Activated T-helper 2 cell treated with anti-CD3 and anti-CD28 coated beads, Interferon-gamma antibody, Interleukin-2, Interleukin-4, amounts not matched to agents 10 μg/mL and 5 μg/mL and 100 μg/mL, durations not matched to agents 14 hours and 24 hours and 36 hours (primary cell): Measurements from ENCODE around the gene E4F1. TPM values are rescaled to one million over a fixed set of nuclear protein-coding genes. Genes with fewer than 3 reads are reported as not detected.

ENCODE experiments used
- DNase-seq: peaks from one replicate; pipeline ENCODE4 v3.0.0; 2021; ENCODE audit warnings: low spot score
- H3K27ac Mint-ChIP-seq: one replicate; pipeline ENCODE4 v1.8.0; 2021; ENCODE audit warnings: mixed read lengths
- H3K27me3 Mint-ChIP-seq: one replicate; pipeline ENCODE4 v1.8.0; 2021; ENCODE audit warnings: low read depth, mixed read lengths
- H3K36me3 Mint-ChIP-seq: one replicate; pipeline ENCODE4 v1.8.0; 2021; ENCODE audit warnings: low read depth, mixed read lengths
- H3K4me1 Mint-ChIP-seq: one replicate; pipeline ENCODE4 v1.8.0; 2021; ENCODE audit warnings: low read depth, mixed read lengths
- H3K4me3 Mint-ChIP-seq: one replicate; pipeline ENCODE4 v1.8.0; 2021; ENCODE audit warnings: low read depth, mild to moderate bottlenecking, moderate library complexity, mixed read lengths
- H3K9me3 Mint-ChIP-seq: one replicate; pipeline ENCODE4 v1.8.0; 2021; ENCODE audit warnings: mixed read lengths
- intact Hi-C: fragments of 100-400 bp; cut with micrococcal nuclease; formaldehyde crosslinking; loops from one replicate; pipeline ENCODE4 v1.15.1; 2023
- total RNA-seq: library from RNA; stranded (reverse); gene quantifications from 2 replicates; pipeline ENCODE4 v1.2.3, GENCODE V29; 2022

The E4F1 gene
- total RNA-seq, 1 donor from 2014 or later = 29.3 TPM

- no peak for DNase-seq
Measured at GRCh38 chr16:2270588-2271470, 47.4 kb downstream of the E4F1 start.

GRCh38 chr16:2271848-2272461 is 48.6 kb downstream of the E4F1 start:
- no peak overlapping the region for H3K27ac Mint-ChIP-seq
- no peaks in the 10 kb centered on the region for H3K9me3 Mint-ChIP-seq
- DNase-seq = no peak
- peaks cover 9% of the 10 kb centered on the region for H3K4me1 Mint-ChIP-seq
- intact Hi-C loops = no loop called here
- no peaks in the 10 kb centered on the region for H3K27me3 Mint-ChIP-seq
- peaks cover 8% of the 10 kb centered on the region for H3K36me3 Mint-ChIP-seq
- H3K4me3 Mint-ChIP-seq = no peak overlapping the region

More at GRCh38 chr16:2270588-2271470, 47.4 kb downstream of the E4F1 start:
- Mint-ChIP-seq H3K27ac (no peak overlapping the region), H3K27me3 (no peaks in the 10 kb centered on the region), H3K4me3 (no peak overlapping the region), H3K4me1 (peaks cover 19% of the 10 kb centered on the region), H3K36me3 (peaks cover 19% of the 10 kb centered on the region), H3K9me3 (no peaks in the 10 kb centered on the region)
- intact Hi-C loops = no loop called here

- Mint-ChIP-seq H3K4me1 (peaks cover 8% of the 10 kb centered on the region), H3K4me3 (no peak overlapping the region), H3K27ac (no peak overlapping the region), H3K36me3 (no peaks in the 10 kb centered on the region), H3K9me3 (no peaks in the 10 kb centered on the region), H3K27me3 (no peaks in the 10 kb centered on the region)
- intact Hi-C loops = no loop called here
- DNase-seq = no peak
Measured at GRCh38 chr16:2273484-2273883, 50.1 kb downstream of the E4F1 start.

GRCh38 chr16:2273931-2274330 is 50.5 kb downstream of the E4F1 start:
- Mint-ChIP-seq H3K4me3 (no peak overlapping the region), H3K36me3 (no peaks in the 10 kb centered on the region), H3K27ac (no peak overlapping the region), H3K4me1 (peaks cover 8% of the 10 kb centered on the region), H3K27me3 (no peaks in the 10 kb centered on the region), H3K9me3 (no peaks in the 10 kb centered on the region)
- no peak for DNase-seq
- intact Hi-C loops = no loop called here

GRCh38 chr16:2275476-2276367 is 52.3 kb downstream of the E4F1 start:
- no peaks in the 10 kb centered on the region for H3K36me3 Mint-ChIP-seq
- no peaks in the 10 kb centered on the region for H3K4me1 Mint-ChIP-seq
- no peak overlapping the region for H3K27ac Mint-ChIP-seq
- H3K27me3 Mint-ChIP-seq = no peaks in the 10 kb centered on the region
- intact Hi-C loops = no loop called here
- no peak for DNase-seq
- H3K4me3 Mint-ChIP-seq = no peak overlapping the region
- no peaks in the 10 kb centered on the region for H3K9me3 Mint-ChIP-seq

- intact Hi-C loops = no loop called here
- no peak overlapping the region for H3K27ac Mint-ChIP-seq
- DNase-seq = no peak
- no peaks in the 10 kb centered on the region for H3K4me1 Mint-ChIP-seq
- no peaks in the 10 kb centered on the region for H3K9me3 Mint-ChIP-seq
- no peaks in the 10 kb centered on the region for H3K36me3 Mint-ChIP-seq
- H3K27me3 Mint-ChIP-seq = no peaks in the 10 kb centered on the region
- H3K4me3 Mint-ChIP-seq = no peak overlapping the region
Measured at GRCh38 chr16:2276368-2277195, 53.2 kb downstream of the E4F1 start.

- no peaks in the 10 kb centered on the region for H3K27me3 Mint-ChIP-seq
- no peak overlapping the region for H3K27ac Mint-ChIP-seq
- H3K4me3 Mint-ChIP-seq = no peak overlapping the region
- H3K36me3 Mint-ChIP-seq = no peaks in the 10 kb centered on the region
- intact Hi-C loops = no loop called here
- no peak for DNase-seq
- no peaks in the 10 kb centered on the region for H3K9me3 Mint-ChIP-seq
- no peaks in the 10 kb centered on the region for H3K4me1 Mint-ChIP-seq
Measured at GRCh38 chr16:2277466-2278271, 54.3 kb downstream of the E4F1 start.

- Mint-ChIP-seq H3K36me3 (no peaks in the 10 kb centered on the region), H3K4me3 (no peak overlapping the region), H3K9me3 (no peaks in the 10 kb centered on the region), H3K27me3 (no peaks in the 10 kb centered on the region), H3K27ac (no peak overlapping the region), H3K4me1 (no peaks in the 10 kb centered on the region)
- intact Hi-C loops = no loop called here
- DNase-seq = no peak
Measured at GRCh38 chr16:2278272-2278608, 54.8 kb downstream of the E4F1 start.

- H3K9me3 Mint-ChIP-seq = no peaks in the 10 kb centered on the region
- H3K27me3 Mint-ChIP-seq = no peaks in the 10 kb centered on the region
- DNase-seq = no peak
- H3K4me3 Mint-ChIP-seq = no peak overlapping the region
- H3K27ac Mint-ChIP-seq = no peak overlapping the region
- intact Hi-C loops = no loop called here
- H3K4me1 Mint-ChIP-seq = no peaks in the 10 kb centered on the region
- no peaks in the 10 kb centered on the region for H3K36me3 Mint-ChIP-seq
Measured at GRCh38 chr16:2278956-2279800, 55.8 kb downstream of the E4F1 start.

GRCh38 chr16:2280461-2280860 is 57.1 kb downstream of the E4F1 start:
- no peaks in the 10 kb centered on the region for H3K36me3 Mint-ChIP-seq
- intact Hi-C loops = no loop called here
- H3K27ac Mint-ChIP-seq = no peak overlapping the region
- H3K27me3 Mint-ChIP-seq = no peaks in the 10 kb centered on the region
- H3K9me3 Mint-ChIP-seq = no peaks in the 10 kb centered on the region
- H3K4me3 Mint-ChIP-seq = no peak overlapping the region
- DNase-seq = no peak
- no peaks in the 10 kb centered on the region for H3K4me1 Mint-ChIP-seq

GRCh38 chr16:2280981-2281542 is 57.7 kb downstream of the E4F1 start:
- intact Hi-C loops = no loop called here
- Mint-ChIP-seq H3K4me3 (no peak overlapping the region), H3K9me3 (no peaks in the 10 kb centered on the region)

More at GRCh38 chr16:2280981-2281542, 57.7 kb downstream of the E4F1 start:
- H3K4me1 Mint-ChIP-seq = no peaks in the 10 kb centered on the region
- no peaks in the 10 kb centered on the region for H3K27me3 Mint-ChIP-seq
- DNase-seq = no peak
- H3K36me3 Mint-ChIP-seq = no peaks in the 10 kb centered on the region
- no peak overlapping the region for H3K27ac Mint-ChIP-seq
